ENCODE data around the gene NMT2.

The NMT2 gene

DNA sequence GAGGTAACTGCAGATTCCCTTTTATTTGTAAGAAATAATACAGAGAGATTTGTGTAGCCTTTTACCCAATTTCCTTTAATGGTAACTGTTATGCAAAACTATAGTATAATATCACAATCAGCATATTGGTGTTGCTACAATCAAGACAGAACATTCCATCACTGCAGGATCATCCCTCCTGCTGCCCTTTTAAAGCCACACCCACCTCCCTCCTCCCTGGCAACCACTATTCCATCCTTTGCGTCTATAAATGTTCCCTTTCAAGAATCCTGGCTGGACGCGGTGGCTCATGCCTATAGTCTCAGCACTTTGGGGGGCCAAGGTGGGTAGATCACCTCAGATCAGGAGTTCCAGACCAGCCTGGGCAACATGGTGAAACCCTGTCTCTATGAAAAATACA lies 93.1 kb downstream of the NMT2 start:
- TF ChIP-seq, protein P1, sequence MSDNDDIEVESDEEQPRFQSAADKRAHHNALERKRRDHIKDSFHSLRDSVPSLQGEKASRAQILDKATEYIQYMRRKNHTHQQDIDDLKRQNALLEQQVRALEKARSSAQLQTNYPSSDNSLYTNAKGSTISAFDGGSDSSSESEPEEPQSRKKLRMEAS (IDR thresholded peaks at IDR 0.05; ENCODE audit: low read depth, low read length) = no peak
- TF ChIP-seq, protein P2, sequence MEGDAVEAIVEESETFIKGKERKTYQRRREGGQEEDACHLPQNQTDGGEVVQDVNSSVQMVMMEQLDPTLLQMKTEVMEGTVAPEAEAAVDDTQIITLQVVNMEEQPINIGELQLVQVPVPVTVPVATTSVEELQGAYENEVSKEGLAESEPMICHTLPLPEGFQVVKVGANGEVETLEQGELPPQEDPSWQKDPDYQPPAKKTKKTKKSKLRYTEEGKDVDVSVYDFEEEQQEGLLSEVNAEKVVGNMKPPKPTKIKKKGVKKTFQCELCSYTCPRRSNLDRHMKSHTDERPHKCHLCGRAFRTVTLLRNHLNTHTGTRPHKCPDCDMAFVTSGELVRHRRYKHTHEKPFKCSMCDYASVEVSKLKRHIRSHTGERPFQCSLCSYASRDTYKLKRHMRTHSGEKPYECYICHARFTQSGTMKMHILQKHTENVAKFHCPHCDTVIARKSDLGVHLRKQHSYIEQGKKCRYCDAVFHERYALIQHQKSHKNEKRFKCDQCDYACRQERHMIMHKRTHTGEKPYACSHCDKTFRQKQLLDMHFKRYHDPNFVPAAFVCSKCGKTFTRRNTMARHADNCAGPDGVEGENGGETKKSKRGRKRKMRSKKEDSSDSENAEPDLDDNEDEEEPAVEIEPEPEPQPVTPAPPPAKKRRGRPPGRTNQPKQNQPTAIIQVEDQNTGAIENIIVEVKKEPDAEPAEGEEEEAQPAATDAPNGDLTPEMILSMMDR (IDR thresholded peaks at IDR 0.05; ENCODE audit: low read depth, low read length) = no peak
- TF ChIP-seq POLR2A (IDR thresholded peaks at IDR 0.05; ENCODE audit: extremely low read depth, insufficient read length) = no peak
- no peak for TF ChIP-seq MYC (IDR thresholded peaks at IDR 0.05; ENCODE audit: low read depth, low read length)

DNA sequence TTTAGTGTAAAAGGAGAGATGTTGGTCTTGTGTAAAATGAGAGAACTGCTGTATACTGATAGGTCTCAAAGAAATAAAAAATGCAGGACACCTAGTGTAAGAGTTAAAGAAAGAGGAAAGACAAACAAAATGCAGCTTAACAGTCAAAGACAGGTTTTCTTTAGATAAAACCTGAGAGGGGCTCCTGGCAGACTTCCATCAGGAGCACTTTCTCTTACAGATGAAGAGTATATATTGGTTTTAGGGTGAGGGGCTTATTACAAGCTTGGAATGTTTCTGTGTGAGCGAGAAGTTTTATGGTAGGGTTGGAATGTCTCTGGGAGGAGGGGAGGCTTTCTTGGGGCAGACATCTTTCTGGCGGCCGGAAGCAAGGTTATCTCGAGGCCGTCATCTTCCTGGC lies 96.1 kb downstream of the NMT2 start:
- TF ChIP-seq, protein P1 (IDR thresholded peaks at IDR 0.05; ENCODE audit: low read depth, low read length) = no peak
- TF ChIP-seq POLR2A (IDR thresholded peaks at IDR 0.05; ENCODE audit: extremely low read depth, insufficient read length) (no peak), MYC (IDR thresholded peaks at IDR 0.05; ENCODE audit: low read depth, low read length) (no peak)
- TF ChIP-seq, protein P2 (IDR thresholded peaks at IDR 0.05; ENCODE audit: low read depth, low read length) = no peak
- DNase-seq (ENCODE audit: low read depth) = no peak
- no peak overlapping the region for H3K4me3 ChIP-seq (ENCODE audit: low read depth, low read length)

More for the DNA sequence above, 93.1 kb downstream of the NMT2 start:
- no peak overlapping the region for H3K4me3 ChIP-seq (ENCODE audit: low read depth, low read length)
- DNase-seq (ENCODE audit: low read depth) = no peak

DNA sequence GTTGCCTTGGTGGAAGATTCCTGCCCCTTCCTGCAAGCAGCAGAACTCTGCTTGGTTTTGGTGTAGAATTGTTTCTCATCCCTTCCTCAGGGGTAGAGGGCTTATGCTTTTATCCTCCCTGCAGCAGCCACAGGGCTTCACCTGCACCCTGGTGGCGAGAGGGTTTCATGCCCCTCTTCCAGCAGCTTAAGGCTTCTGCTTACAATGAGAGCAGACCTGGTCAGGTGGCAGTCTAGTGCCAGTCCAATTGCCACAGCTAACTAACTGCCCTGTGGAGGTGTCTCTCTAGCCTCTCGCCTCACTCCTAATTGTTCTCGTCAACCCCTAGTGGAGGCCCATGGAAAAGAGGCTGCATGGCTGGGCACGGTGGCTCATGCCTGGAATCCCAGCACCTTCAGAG lies 99.3 kb downstream of the NMT2 start:
- H3K4me3 ChIP-seq (ENCODE audit: low read depth, low read length) = no peak overlapping the region
- TF ChIP-seq MYC (IDR thresholded peaks at IDR 0.05; ENCODE audit: low read depth, low read length) (no peak), POLR2A (IDR thresholded peaks at IDR 0.05; ENCODE audit: extremely low read depth, insufficient read length) (no peak)
- TF ChIP-seq, protein P1 (IDR thresholded peaks at IDR 0.05; ENCODE audit: low read depth, low read length) = no peak
- TF ChIP-seq, protein P2 (IDR thresholded peaks at IDR 0.05; ENCODE audit: low read depth, low read length) = no peak
- no peak for DNase-seq (ENCODE audit: low read depth)

DNA sequence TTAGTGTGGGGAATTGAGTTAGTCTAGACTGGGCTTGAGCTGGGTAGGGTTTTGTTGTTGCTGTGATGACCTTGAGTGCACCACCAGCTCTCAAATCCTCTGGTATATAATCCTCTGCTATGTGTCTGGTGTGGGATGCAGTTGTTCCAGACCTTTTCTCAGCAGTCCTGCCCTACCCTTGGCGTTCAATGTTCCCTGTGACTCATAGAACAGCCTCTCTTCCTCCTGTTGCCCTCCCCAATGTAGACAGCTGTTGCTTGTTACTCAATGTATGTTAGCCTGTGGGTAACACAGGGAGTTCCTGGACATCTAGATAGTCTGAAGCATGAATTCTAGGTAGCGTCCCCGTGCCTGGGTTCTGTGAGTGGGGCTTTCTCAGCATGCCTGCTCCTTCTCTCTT lies 99.7 kb downstream of the NMT2 start:
- H3K4me3 ChIP-seq (ENCODE audit: low read depth, low read length) = no peak overlapping the region
- no peak for TF ChIP-seq POLR2A (IDR thresholded peaks at IDR 0.05; ENCODE audit: extremely low read depth, insufficient read length)
- TF ChIP-seq MYC (IDR thresholded peaks at IDR 0.05; ENCODE audit: low read depth, low read length) = no peak
- TF ChIP-seq, protein P1 (IDR thresholded peaks at IDR 0.05; ENCODE audit: low read depth, low read length) = no peak
- TF ChIP-seq, protein P2 (IDR thresholded peaks at IDR 0.05; ENCODE audit: low read depth, low read length) = no peak
- DNase-seq (ENCODE audit: low read depth) = no peak

DNA sequence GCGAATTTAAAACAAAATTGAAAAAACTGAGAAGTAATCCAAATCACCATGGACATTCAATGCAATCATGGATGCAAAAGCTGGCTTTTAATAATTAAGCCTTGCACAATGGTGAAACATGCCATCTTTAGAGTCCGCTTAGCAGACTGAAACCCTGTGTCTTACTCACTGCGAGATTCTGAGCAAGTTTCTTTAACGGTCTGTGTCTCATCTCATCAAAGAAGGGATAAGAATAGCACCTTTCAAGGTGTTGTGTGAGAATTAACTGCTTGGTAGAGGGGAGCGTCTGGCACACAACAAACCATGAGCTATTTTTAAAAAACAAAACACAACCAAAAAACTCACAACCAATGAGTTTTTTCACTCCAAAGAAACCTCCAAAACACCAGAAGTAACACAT lies 101.3 kb downstream of the NMT2 start:
- TF ChIP-seq, protein P2 (IDR thresholded peaks at IDR 0.05; ENCODE audit: low read depth, low read length) = no peak
- TF ChIP-seq MYC (IDR thresholded peaks at IDR 0.05; ENCODE audit: low read depth, low read length) (no peak), POLR2A (IDR thresholded peaks at IDR 0.05; ENCODE audit: extremely low read depth, insufficient read length) (no peak)
- TF ChIP-seq, protein P1 (IDR thresholded peaks at IDR 0.05; ENCODE audit: low read depth, low read length) = no peak
- H3K4me3 ChIP-seq (ENCODE audit: low read depth, low read length) = no peak overlapping the region
- DNase-seq (ENCODE audit: low read depth) = no peak

DNA sequence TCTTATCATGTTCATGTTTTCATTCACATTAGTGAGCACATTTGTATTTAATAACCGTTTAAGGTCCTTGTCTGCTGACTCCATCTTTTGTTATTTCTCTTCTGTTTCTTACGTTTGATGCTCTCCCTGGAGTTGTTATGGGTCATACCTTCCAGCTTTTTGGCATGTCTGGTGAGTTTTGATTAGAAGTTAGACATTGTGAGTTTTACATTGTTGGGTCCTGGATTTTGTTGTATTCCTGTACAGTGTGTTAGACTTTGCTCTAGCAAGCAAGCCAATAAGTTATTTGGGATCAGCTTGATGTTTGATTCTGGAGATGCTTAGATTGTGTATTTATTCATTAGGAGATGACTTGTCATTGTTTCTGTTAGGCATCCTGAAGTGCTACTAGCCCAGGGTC lies 107.9 kb downstream of the NMT2 start:
- no peak for DNase-seq (ENCODE audit: low read depth)
- TF ChIP-seq, protein P2 (IDR thresholded peaks at IDR 0.05; ENCODE audit: low read depth, low read length) = no peak
- TF ChIP-seq, protein P1 (IDR thresholded peaks at IDR 0.05; ENCODE audit: low read depth, low read length) = no peak
- TF ChIP-seq MYC (IDR thresholded peaks at IDR 0.05; ENCODE audit: low read depth, low read length) (no peak), POLR2A (IDR thresholded peaks at IDR 0.05; ENCODE audit: extremely low read depth, insufficient read length) (no peak)
- H3K4me3 ChIP-seq (ENCODE audit: low read depth, low read length) = no peak overlapping the region

All from NB4 (cell line).